HPDE6-E6E7 (cell line): ENCODE results near the gene SPTSSA.
"Not testable (repeated sequence)": the region's sequence is repeated elsewhere in the genome, so short reads cannot be mapped to it uniquely, and the experiment has no call there.

Experiments used
- DNase-seq: peaks from one replicate; pipeline ENCODE4 v3.0.0; 2011; ENCODE audit warnings: missing footprints; ENCODE audit errors: extremely low spot score

Gene SPTSSA

GRCh38 chr14:34472706-34473279, 10.8 kb upstream of the SPTSSA start:
- no peak for DNase-seq

- DNase-seq = no peak
Measured at GRCh38 chr14:34470319-34470718, 8.3 kb upstream of the SPTSSA start.

GRCh38 chr14:34466691-34467090, 4.7 kb upstream of the SPTSSA start:
- DNase-seq = no peak

GRCh38 chr14:34465069-34465859, 3.2 kb upstream of the SPTSSA start:
- no peak for DNase-seq

GRCh38 chr14:34463598-34463961, 1.5 kb upstream of the SPTSSA start:
- no peak for DNase-seq

DNA sequence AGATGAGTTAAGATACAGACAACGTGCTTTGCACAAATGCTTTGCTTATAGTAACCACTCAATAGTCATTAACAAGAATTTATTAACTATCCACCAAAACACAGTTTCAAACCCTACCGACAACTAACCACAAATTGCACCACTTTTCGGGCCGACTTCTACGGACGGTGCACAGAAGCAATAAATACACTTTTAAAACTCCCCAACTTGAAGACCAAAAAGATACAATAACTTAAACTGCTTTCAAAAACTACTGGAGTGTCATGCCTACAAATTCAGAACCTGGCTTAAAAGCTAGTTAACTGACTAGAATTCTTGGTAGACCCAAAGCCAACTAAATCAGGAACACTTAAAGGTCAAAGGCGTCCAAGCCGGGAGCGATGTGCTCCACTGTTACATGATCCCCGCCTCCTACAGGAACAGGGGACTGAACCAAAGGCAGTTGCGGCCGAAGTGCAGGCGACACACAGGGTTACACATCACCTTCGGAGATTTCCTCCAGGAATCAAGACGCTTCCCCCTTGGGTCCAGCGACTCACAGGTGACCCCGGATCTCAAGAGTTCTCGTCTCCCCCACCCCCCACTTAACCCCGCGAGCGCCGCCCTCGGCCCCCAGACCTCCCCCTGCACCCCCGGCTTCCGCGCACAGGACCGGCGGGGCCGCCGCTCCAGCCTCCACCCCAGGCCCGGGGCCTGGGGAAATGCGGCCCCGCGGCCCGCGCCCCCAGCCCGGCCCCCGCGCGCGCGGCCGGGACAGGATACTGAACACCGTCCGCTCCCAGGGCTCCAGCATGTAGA, 507 bp downstream of the SPTSSA start:
- no peak for DNase-seq

DNA sequence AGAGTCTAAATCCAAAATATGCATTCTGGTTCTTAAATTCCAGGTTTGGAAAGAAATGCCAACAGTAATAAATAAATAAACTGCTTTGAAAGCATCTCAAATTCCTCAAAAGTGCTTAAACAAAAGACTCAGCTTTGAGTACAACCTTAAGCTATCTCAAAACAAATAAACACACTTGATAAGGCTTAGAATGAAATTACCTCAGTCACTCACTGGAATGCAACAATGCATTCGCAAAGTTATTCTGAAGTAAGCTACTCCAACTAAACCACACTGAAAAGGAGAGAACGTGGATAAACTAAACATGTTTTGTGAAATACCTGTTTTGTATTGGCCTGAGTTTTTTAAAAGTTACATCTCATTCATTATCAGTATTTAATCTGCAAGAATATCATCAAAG, 1.2 kb downstream of the SPTSSA start:
- no peak for DNase-seq

- DNase-seq = no peak
Measured at GRCh38 chr14:34460295-34460694, 1.7 kb downstream of the SPTSSA start.

DNA sequence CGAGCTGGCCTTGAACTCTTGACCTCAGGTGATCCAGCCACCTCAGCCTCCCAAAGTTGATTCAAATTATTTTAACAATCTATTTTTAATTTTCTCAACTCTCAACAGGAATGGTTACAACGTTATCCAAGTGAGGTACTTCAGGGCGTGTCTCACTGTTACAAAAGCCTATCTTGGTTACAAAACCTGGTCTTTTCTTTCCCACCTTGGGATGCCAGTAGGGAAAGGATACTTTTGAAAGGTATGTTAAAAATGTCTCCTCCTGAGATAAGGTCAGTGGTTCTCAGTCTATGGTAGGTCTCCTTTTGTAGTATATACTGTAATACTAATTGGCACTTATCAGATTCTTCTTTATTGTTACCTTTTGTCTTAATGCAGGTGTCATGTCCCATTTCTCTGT, 4.9 kb downstream of the SPTSSA start:
- DNase-seq = no peak

DNA sequence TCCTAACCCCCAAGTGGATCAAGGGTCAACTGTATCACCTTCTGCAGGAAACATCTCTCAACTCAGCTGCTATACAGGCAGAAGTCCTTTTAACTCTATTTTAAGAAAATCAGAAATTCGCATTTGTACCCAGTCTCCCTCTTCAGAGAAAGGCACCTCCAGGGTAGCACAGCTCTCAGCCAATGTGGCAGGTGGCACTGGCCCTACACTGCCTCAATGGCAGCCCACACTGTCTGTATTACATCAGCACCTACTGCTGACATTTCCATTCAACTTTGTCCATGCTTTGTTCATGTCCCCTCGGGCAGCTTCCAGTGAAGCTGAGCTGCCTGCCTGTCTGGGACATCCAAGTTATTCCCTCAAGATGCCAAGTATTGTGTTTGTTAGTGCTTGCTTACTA, 8.8 kb downstream of the SPTSSA start:
- no peak for DNase-seq

DNA sequence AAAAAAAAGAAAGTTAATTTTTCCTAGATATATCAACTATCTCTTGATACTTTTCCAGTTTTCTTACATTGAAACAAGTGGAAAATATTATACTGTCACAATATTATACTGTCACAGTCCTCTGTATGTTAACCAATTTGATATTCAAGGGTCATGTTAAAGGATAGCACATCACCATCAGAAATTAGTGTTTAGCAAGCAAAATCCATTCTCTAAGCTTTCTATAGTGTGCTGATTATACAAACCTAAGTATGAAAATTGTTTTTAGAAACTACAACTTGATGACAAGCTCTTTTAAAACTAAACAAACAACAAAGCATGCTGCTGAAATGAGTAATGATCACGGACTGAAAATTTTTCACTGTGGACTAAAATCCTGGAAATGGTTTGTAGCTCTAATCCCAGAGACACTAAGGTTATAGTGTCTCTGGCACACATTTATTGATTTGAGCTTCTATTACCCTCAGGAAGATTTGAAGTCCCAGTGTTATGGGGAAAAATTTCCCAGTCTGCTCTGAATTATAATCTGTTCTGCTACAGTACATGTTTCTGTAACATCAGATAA, 9.7 kb downstream of the SPTSSA start:
- DNase-seq = no peak

GRCh38 chr14:34450958-34451357, 11.1 kb downstream of the SPTSSA start:
- DNase-seq = no peak

- DNase-seq = no peak
Measured at GRCh38 chr14:34450542-34450915, 11.5 kb downstream of the SPTSSA start.

- no peak for DNase-seq
Measured at GRCh38 chr14:34449819-34450541, 12.1 kb downstream of the SPTSSA start.

- DNase-seq = no peak
Measured at GRCh38 chr14:34439090-34439489, 22.9 kb downstream of the SPTSSA start.

DNA sequence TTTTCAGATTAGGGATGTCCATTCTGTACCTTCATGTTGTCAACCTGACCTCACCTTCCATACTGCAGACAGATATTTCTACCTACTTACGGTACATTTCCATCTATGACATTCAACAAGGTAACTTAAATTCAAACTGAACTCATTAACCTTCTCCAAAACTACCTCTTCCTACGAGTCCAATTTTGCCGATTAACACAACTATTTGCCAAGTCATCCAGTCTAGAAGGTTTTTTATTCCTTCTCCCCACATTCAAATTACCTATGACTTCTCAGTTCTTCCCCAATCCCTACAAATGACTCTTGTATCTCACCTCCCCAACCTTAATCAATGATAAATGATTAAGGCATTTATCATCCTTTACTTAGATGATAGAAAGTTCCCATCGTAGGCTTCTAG, 23.6 kb downstream of the SPTSSA start:
- no peak for DNase-seq

GRCh38 chr14:34437729-34438080, 24.3 kb downstream of the SPTSSA start:
- no peak for DNase-seq

DNA sequence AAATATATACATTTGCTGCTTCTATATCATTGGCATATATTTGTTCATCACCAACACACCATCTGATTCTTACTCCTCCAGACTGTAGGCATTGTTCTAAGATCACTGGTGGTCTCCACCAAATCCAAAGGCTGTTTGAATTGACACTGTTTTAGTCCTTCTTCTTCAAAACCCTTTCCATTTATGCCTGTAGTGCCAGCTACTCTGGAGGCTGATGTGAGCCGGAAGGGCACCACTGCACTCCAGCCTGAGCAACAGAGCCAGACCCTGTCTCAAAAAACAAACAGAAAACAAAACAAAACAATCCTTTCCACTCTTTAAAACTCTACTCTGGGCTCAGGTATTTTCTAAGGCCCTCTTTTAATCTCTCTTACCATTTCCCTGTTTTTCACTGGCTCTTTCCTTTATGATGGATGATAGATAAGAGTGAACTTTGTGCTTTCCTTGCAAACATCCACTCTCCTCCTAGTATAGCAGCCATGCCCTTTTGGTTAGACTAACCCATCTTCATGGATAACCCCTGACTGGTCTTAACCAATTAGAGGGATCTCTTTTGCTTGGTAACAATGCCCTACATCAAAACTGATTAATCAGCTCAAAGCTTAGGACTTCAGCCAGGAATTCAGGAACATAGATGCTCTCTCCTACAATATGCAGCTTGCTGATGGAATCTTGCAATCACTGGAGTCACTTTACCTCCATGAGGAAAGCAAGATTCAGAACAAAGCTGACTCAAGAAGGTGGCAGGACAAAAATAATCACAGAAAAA, 24.9 kb downstream of the SPTSSA start:
- no peak for DNase-seq

- DNase-seq = no peak
Measured at GRCh38 chr14:34436118-34436905, 25.7 kb downstream of the SPTSSA start.

DNA sequence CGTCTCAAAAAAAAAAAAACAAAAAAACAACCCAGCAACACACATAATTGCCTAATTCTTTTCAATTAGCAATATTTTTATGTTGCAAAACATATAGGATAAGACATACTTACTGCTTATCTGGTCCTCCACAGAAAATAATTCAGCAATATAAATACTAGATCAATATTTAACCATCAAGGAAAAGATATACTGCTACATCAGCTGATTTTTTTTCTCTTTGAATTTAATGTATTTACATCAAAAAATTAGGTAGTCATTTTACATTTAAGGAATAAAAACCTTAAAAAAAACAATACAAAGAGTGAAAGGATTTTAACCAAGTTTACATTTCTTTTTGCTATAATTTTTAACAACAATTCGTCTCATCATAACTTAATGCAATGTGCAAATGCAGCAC, 28.1 kb downstream of the SPTSSA start:
- DNase-seq = no peak

- DNase-seq = not testable (repeated sequence)
Measured at GRCh38 chr14:34428102-34428466, 34.0 kb downstream of the SPTSSA start.
